DOHH2 (cell line): ENCODE data around the gene CHN2.

Source experiments
- H3F3A ChIP-seq: fragments of 200-600 bp; sonication (generic), shearing (Covaris generic); 2 replicates; pipeline ENCODE4 v1.6.0; 2016; ENCODE audit warnings: antibody characterized with exemption, mild to moderate bottlenecking; ENCODE audit not compliant: control insufficient read depth, insufficient read depth
- H3K27ac ChIP-seq: fragments of 200-600 bp; sonication (generic); 2 replicates; pipeline ENCODE4 v1.5.1; 2014; ENCODE audit warnings: low read depth, mild to moderate bottlenecking, low read length, moderate library complexity
- H3K27me3 ChIP-seq: fragments of 200-600 bp; sonication (generic); 2 replicates; pipeline ENCODE4 v1.6.1; 2014; ENCODE audit warnings: mild to moderate bottlenecking, low read length, mixed read lengths; ENCODE audit not compliant: control insufficient read depth
- H3K36me3 ChIP-seq: fragments of 200-600 bp; sonication (generic); 2 replicates; pipeline ENCODE4 v1.6.1; 2014; ENCODE audit warnings: mild to moderate bottlenecking, low read length, moderate library complexity, mixed read lengths; ENCODE audit not compliant: control insufficient read depth
- H3K4me1 ChIP-seq: fragments of 200-600 bp; sonication (generic); 2 replicates; pipeline ENCODE4 v1.6.1; 2014; ENCODE audit warnings: mild to moderate bottlenecking, low read length, mixed read lengths; ENCODE audit not compliant: control insufficient read depth
- H3K4me2 ChIP-seq: fragments of 200-600 bp; sonication (generic); 2 replicates; pipeline ENCODE4 v1.6.0; 2014; ENCODE audit warnings: mild to moderate bottlenecking, low read length, moderate library complexity
- H3K4me3 ChIP-seq: fragments of 200-600 bp; sonication (generic); 2 replicates; pipeline ENCODE4 v1.5.1; 2014; ENCODE audit warnings: mild to moderate bottlenecking, low read length, mixed read lengths
- H3K79me2 ChIP-seq: fragments of 200-600 bp; sonication (generic); 2 replicates; pipeline ENCODE4 v1.6.1; 2014; ENCODE audit warnings: mild to moderate bottlenecking, low read length, mixed read lengths; ENCODE audit not compliant: control insufficient read depth
- H3K9me2 ChIP-seq: fragments of 200-600 bp; sonication (generic); replicated peaks from 2 replicates; pipeline ENCODE4 v1.6.1; 2014; ENCODE audit warnings: mild to moderate bottlenecking, low read length, mixed read lengths; ENCODE audit not compliant: control insufficient read depth
- H3K9me3 ChIP-seq: fragments of 200-600 bp; sonication (generic); 2 replicates; pipeline ENCODE4 v1.6.1; 2014; ENCODE audit warnings: antibody characterized with exemption, low read length, mixed read lengths; ENCODE audit not compliant: control insufficient read depth, insufficient read depth
- H4K20me1 ChIP-seq: fragments of 200-600 bp; sonication (generic); 2 replicates; pipeline ENCODE4 v1.6.0; 2014; ENCODE audit warnings: low read depth, mild to moderate bottlenecking, antibody characterized with exemption, low read length, moderate library complexity; ENCODE audit not compliant: control insufficient read depth, insufficient read depth
- EZH2phosphoT487 ChIP-seq: fragments of 200-600 bp; sonication (generic); IDR thresholded peaks from 2 replicates; pipeline ENCODE4 v1.6.1; 2017; ENCODE audit warnings: borderline replicate concordance, mild to moderate bottlenecking, antibody characterized with exemption, low read length, moderate library complexity, mixed read lengths
- TF ChIP-seq, protein P1 (sequence below): fragments of 200-600 bp; sonication (generic); IDR thresholded peaks from one replicate; pipeline ENCODE4 v1.5.1; 2014; ENCODE audit warnings: antibody characterized with exemption, mild to moderate bottlenecking, low read depth, low read length; ENCODE audit not compliant: poor library complexity, severe bottlenecking

CHN2 gene

DNA sequence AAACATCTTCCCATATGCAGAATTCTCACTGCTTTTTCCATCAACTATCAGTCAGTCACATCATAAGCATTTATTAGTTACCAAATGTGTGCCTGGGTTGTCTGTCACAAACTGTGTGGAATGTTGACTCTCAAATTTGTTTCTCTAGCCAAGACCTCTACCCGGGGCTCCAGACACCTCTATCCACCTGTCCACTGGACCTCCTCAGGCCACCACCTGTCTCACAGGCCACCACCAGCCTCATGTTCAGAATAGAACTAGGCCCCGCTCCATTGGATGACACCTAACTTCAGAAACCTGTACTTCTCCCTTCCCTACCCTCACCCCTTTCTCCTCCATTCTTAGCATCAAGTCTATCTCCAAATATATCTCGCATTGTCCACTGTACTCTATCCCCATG, 176.9 kb downstream of the CHN2 start:
- Histone ChIP-seq H3K9me2 (no peaks in the 10 kb centered on the region), H3K4me1 (no peaks in the 10 kb centered on the region), H3K9me3 (no peaks in the 10 kb centered on the region), H3F3A (no peaks in the 10 kb centered on the region), H3K4me2 (no peak overlapping the region), H3K36me3 (no peaks in the 10 kb centered on the region), H3K4me3 (no peak overlapping the region), H3K79me2 (no peaks in the 10 kb centered on the region), H3K27me3 (no peaks in the 10 kb centered on the region), H3K27ac (no peak overlapping the region), H4K20me1 (no peaks in the 10 kb centered on the region)
- TF ChIP-seq, protein P1, sequence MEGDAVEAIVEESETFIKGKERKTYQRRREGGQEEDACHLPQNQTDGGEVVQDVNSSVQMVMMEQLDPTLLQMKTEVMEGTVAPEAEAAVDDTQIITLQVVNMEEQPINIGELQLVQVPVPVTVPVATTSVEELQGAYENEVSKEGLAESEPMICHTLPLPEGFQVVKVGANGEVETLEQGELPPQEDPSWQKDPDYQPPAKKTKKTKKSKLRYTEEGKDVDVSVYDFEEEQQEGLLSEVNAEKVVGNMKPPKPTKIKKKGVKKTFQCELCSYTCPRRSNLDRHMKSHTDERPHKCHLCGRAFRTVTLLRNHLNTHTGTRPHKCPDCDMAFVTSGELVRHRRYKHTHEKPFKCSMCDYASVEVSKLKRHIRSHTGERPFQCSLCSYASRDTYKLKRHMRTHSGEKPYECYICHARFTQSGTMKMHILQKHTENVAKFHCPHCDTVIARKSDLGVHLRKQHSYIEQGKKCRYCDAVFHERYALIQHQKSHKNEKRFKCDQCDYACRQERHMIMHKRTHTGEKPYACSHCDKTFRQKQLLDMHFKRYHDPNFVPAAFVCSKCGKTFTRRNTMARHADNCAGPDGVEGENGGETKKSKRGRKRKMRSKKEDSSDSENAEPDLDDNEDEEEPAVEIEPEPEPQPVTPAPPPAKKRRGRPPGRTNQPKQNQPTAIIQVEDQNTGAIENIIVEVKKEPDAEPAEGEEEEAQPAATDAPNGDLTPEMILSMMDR, result no peak
- no peak for TF ChIP-seq EZH2phosphoT487

DNA sequence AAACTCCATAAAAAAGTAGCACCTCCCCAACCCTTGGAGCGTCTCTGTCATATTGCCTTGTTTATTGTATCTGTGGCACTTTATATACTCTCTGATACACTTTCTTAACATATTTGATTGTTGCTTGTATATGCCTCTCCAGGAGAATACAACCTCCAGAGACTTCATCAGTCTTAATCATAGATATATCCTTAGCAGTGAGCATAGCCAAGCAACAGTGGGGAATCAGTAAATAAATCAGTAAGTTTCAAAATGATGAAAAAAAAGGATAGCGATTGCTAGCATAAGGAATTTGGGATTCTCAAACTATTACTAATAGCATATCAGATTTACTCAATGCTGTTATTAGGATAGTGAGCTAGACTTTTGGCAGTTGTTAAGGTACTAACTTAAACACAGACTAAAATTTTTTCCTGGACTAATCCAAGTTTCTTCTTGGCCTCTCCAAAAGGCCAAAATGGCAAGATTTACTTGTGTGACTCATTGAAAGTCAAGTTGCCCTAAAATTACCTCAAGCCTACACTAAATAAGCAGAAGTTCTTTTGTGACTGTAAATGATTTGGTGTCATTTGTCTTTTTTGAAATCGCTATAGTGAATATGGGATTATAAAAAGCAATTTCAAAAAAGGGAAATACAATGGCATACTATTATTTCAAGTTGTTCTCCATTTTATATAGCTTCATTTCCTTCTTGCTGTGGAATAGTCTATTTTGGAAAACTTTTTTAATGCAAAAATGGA, 177.9 kb downstream of the CHN2 start:
- Histone ChIP-seq H3K27me3 (no peaks in the 10 kb centered on the region), H3K79me2 (no peaks in the 10 kb centered on the region), H3F3A (no peaks in the 10 kb centered on the region), H3K9me3 (no peaks in the 10 kb centered on the region), H3K27ac (no peak overlapping the region), H4K20me1 (no peaks in the 10 kb centered on the region), H3K4me1 (no peaks in the 10 kb centered on the region), H3K4me2 (no peak overlapping the region), H3K9me2 (no peaks in the 10 kb centered on the region), H3K4me3 (no peak overlapping the region), H3K36me3 (no peaks in the 10 kb centered on the region)
- TF ChIP-seq, protein P1, result no peak
- TF ChIP-seq EZH2phosphoT487, result no peak

DNA sequence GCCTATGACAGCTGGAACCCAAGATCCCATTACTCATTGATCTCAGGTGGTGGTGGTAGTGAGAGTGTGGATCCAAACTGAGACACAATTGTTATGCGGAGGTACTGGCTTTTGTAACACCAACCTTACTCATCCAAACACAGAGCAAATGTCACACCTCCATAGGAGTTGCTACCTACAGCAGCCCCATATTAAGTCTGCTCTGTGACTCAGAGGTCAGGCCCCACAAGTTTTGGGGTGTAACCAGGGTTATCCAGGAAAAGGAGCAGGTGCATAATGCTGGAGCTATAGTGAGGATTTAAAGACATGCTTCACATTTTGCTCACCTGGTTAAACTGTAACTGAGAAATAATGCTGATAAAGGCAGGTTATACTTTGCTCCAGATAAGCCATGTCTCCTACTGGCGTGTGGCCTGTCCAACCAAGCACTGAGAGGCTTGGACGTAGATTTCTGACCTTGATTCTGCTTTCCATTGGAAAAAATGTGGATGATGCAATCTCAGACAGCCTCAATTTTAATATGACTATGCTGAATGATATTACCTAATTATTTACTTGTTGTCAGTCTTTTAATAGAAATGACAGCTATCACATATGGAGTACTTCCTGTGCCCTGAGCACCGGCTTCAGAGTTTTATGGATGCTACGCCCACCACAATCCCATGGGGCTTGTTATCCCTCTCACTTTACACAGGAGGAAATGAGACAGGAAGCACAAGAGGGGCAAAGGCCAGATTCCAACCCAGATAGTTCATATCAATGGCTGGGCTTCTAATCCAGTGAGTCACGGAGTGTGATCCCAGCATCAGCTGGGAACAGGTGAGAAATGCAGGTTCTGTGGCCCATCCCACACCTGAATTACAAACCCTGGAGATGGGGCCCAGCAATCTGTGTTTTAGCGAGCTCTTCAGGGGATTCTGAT, 181.3 kb downstream of the CHN2 start:
- TF ChIP-seq EZH2phosphoT487, result no peak
- TF ChIP-seq, protein P1, result no peak
- H3K4me1 ChIP-seq, result no peaks in the 10 kb centered on the region
- H3K4me3 ChIP-seq, result no peak overlapping the region
- H3F3A ChIP-seq, result no peaks in the 10 kb centered on the region
- no peaks in the 10 kb centered on the region for H3K36me3 ChIP-seq
- no peaks in the 10 kb centered on the region for H3K9me2 ChIP-seq
- no peaks in the 10 kb centered on the region for H3K79me2 ChIP-seq
- no peak overlapping the region for H3K4me2 ChIP-seq
- no peaks in the 10 kb centered on the region for H3K27me3 ChIP-seq
- no peak overlapping the region for H3K27ac ChIP-seq
- H4K20me1 ChIP-seq, result no peaks in the 10 kb centered on the region
- no peaks in the 10 kb centered on the region for H3K9me3 ChIP-seq
